Colonic mucosa (tissue), 4 donors: ENCODE data around the gene PPP3R1. TPM values are rescaled to one million over a fixed set of nuclear protein-coding genes. Genes with fewer than 3 reads are reported as not detected.

Experiments
- DNase-seq: peaks from one replicate; pipeline ENCODE4 v3.0.0-alpha.2; 2020
- H3K27ac ChIP-seq: fragments of 200-600 bp; one replicate; pipeline ENCODE4 v1.8.0; 2021
- H3K27me3 ChIP-seq: fragments of 200-600 bp; one replicate; pipeline ENCODE4 v1.8.0; 2021
- H3K36me3 ChIP-seq: fragments of 200-600 bp; one replicate; pipeline ENCODE4 v1.8.0; 2021
- H3K4me1 ChIP-seq: fragments of 200-600 bp; one replicate; pipeline ENCODE4 v1.8.0; 2021; ENCODE audit warnings: mild to moderate bottlenecking
- H3K4me3 ChIP-seq: fragments of 200-600 bp; one replicate; pipeline ENCODE4 v1.8.0; 2021
- H3K9ac ChIP-seq, 2 donors: one replicate each; pipeline ENCODE4 v1.7.0; 2013; ENCODE audit warnings: control low read depth in 2 of 2, low read depth in 2 of 2, low read length in 2 of 2
- H3K9me3 ChIP-seq: fragments of 200-600 bp; one replicate; pipeline ENCODE4 v1.8.0; 2021
- CTCF ChIP-seq: fragments of 200-600 bp; IDR thresholded peaks from one replicate; pipeline ENCODE4 v1.8.0; 2022; ENCODE audit warnings: antibody characterized with exemption, mild to moderate bottlenecking
- intact Hi-C: fragments of 100-400 bp; cut with DNase I; formaldehyde crosslinking; loops from one replicate; pipeline ENCODE4 v1.14.1; 2022
- total RNA-seq, 2 donors: library from RNA; stranded (reverse); fragmentation: NEBNext Ultra II Directional in 1 of 2; extraction: Animal tissue kit (Norgen Biotek cat#: 25700) in 1 of 2; gene quantifications; one replicate each; pipeline ENCODE4 v1.2.1, GENCODE V29; 2021
- donor health status: healthy.
- donor health status: DM: no; HTN: no; CAD: no.
- donor health status: DM: no; HTN: no; CAD: no.

The PPP3R1 gene
- total RNA-seq, 2 donors from 2014 or later, result 45.1 to 67.8 TPM

- intact Hi-C loops, result no loop called here
- Histone ChIP-seq H3K4me1 (no peaks in the 10 kb centered on the region), H3K27me3 (no peaks in the 10 kb centered on the region), H3K9ac (no peak overlapping the region), H3K4me3 (no peak overlapping the region), H3K27ac (no peak overlapping the region), H3K36me3 (no peaks in the 10 kb centered on the region), H3K9me3 (no peaks in the 10 kb centered on the region)
- DNase-seq, result no peak
- no peak for TF ChIP-seq CTCF
Observed at GRCh38 chr2:68172990-68173700, 79.2 kb downstream of the PPP3R1 start.

GRCh38 chr2:68172521-68172920 lies 79.8 kb downstream of the PPP3R1 start:
- H3K27ac ChIP-seq, result no peak overlapping the region
- intact Hi-C loops, result no loop called here
- TF ChIP-seq CTCF, result no peak
- no peaks in the 10 kb centered on the region for H3K4me1 ChIP-seq
- no peaks in the 10 kb centered on the region for H3K36me3 ChIP-seq
- no peaks in the 10 kb centered on the region for H3K9me3 ChIP-seq
- H3K9ac ChIP-seq, result no peak overlapping the region
- DNase-seq, result no peak
- H3K27me3 ChIP-seq, result no peaks in the 10 kb centered on the region
- no peak overlapping the region for H3K4me3 ChIP-seq

- Histone ChIP-seq H3K9ac (no peak overlapping the region), H3K9me3 (no peaks in the 10 kb centered on the region), H3K4me1 (no peaks in the 10 kb centered on the region), H3K36me3 (no peaks in the 10 kb centered on the region), H3K27ac (no peak overlapping the region), H3K27me3 (no peaks in the 10 kb centered on the region), H3K4me3 (no peak overlapping the region)
- no peak for TF ChIP-seq CTCF
- intact Hi-C loops, result no loop called here
- DNase-seq, result no peak
Observed at GRCh38 chr2:68171684-68172083, 80.6 kb downstream of the PPP3R1 start.

GRCh38 chr2:68171146-68171545 lies 81.2 kb downstream of the PPP3R1 start:
- H3K27ac ChIP-seq, result no peak overlapping the region
- H3K27me3 ChIP-seq, result no peaks in the 10 kb centered on the region
- H3K4me3 ChIP-seq, result no peak overlapping the region
- H3K9me3 ChIP-seq, result no peaks in the 10 kb centered on the region
- no peak for DNase-seq
- intact Hi-C loops, result no loop called here
- no peak for TF ChIP-seq CTCF
- no peaks in the 10 kb centered on the region for H3K36me3 ChIP-seq
- no peak overlapping the region for H3K9ac ChIP-seq
- no peaks in the 10 kb centered on the region for H3K4me1 ChIP-seq

GRCh38 chr2:68169308-68169707 lies 83.0 kb downstream of the PPP3R1 start:
- no peak overlapping the region for H3K4me3 ChIP-seq
- no peaks in the 10 kb centered on the region for H3K36me3 ChIP-seq
- H3K9ac ChIP-seq, result no peak overlapping the region
- no peaks in the 10 kb centered on the region for H3K4me1 ChIP-seq
- no peak for TF ChIP-seq CTCF
- no peak for DNase-seq
- H3K27me3 ChIP-seq, result no peaks in the 10 kb centered on the region
- H3K9me3 ChIP-seq, result no peaks in the 10 kb centered on the region
- no peak overlapping the region for H3K27ac ChIP-seq
- intact Hi-C loops, result no loop called here
